Fibroblast of upper back skin (primary cell): ENCODE data around the gene SBF1.
"Not testable (repeated sequence)": the region's sequence is repeated elsewhere in the genome, so short reads cannot be mapped to it uniquely, and the experiment has no call there.

Experiments
- DNase-seq: peaks from one replicate; pipeline ENCODE4 v3.0.0-alpha.2; 2013

SBF1 gene

GRCh38 chr22:50422046-50422445 is 52.8 kb downstream of the SBF1 start:
- DNase-seq: no peak

GRCh38 chr22:50420581-50420980 is 54.3 kb downstream of the SBF1 start:
- DNase-seq: no peak

- DNase-seq: no peak
These were observed 54.8 kb downstream of the SBF1 start for GRCh38 chr22:50420015-50420414.

- DNase-seq: no peak
These were observed 55.7 kb downstream of the SBF1 start for GRCh38 chr22:50419116-50419515.

GRCh38 chr22:50418624-50419023 is 56.2 kb downstream of the SBF1 start:
- DNase-seq: no peak

- peak; percentile 47 for DNase-seq
These were observed 57.2 kb downstream of the SBF1 start for GRCh38 chr22:50417411-50418210.

GRCh38 chr22:50416996-50417395 is 57.8 kb downstream of the SBF1 start:
- no peak for DNase-seq

- DNase-seq: no peak
These were observed 59.4 kb downstream of the SBF1 start for GRCh38 chr22:50415426-50415825.

GRCh38 chr22:50414476-50415248 is 60.2 kb downstream of the SBF1 start:
- DNase-seq: no peak

GRCh38 chr22:50408954-50409353 is 65.9 kb downstream of the SBF1 start:
- not testable (repeated sequence) for DNase-seq

- no peak for DNase-seq
These were observed 66.5 kb downstream of the SBF1 start for GRCh38 chr22:50408311-50408710.

- DNase-seq: no peak
These were observed 68.2 kb downstream of the SBF1 start for GRCh38 chr22:50406416-50407170.

GRCh38 chr22:50403701-50404101 is 71.1 kb downstream of the SBF1 start:
- peak; percentile 9 for DNase-seq

- no peak for DNase-seq
These were observed 72.9 kb downstream of the SBF1 start for GRCh38 chr22:50401907-50402306.

- no peak for DNase-seq
These were observed 73.9 kb downstream of the SBF1 start for GRCh38 chr22:50400931-50401330.

- no peak for DNase-seq
These were observed 74.4 kb downstream of the SBF1 start for GRCh38 chr22:50400406-50400805.

- DNase-seq: no peak
These were observed 75.0 kb downstream of the SBF1 start for GRCh38 chr22:50399751-50400331.

- no peak for DNase-seq
These were observed 75.8 kb downstream of the SBF1 start for GRCh38 chr22:50398831-50399648.

GRCh38 chr22:50397371-50398060 is 77.3 kb downstream of the SBF1 start:
- DNase-seq: not testable (repeated sequence)

GRCh38 chr22:50396751-50397370 is 78.0 kb downstream of the SBF1 start:
- DNase-seq: no peak
